GM21423 (cell line): ENCODE results near the gene PACC1.
"Not testable (repeated sequence)": the region's sequence is repeated elsewhere in the genome, so short reads cannot be mapped to it uniquely, and the experiment has no call there.

ENCODE experiments used
- ATAC-seq: cut with Tn5 transposase; IDR thresholded peaks from one replicate; pipeline ENCODE4 v1.9.1; 2021; ENCODE audit warnings: mild to moderate bottlenecking, moderate library complexity; ENCODE audit not compliant: unreplicated experiment

PACC1 gene

GRCh38 chr1:212344905-212345304 lies 69.8 kb downstream of the PACC1 start:
- ATAC-seq: no peak

DNA sequence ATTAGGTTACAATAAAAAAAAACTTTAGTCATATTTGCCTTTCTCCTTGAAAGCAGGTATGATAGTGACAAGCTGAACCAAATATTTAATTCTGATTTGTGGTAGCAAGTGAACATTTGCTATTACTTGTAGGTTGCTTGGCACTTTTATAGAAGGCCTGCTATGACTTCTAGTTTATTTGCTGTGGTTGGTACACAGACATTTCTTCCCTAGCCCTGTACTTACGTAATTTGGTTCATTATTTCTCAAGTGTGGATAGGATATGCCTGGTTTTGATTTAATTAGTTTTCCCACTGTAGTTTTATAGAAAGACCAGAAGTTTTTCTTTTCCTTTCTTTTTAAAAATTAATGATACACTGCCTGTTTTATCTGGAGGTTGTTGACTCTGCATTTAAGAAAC lies 73.6 kb downstream of the PACC1 start:
- ATAC-seq: no peak

- ATAC-seq: no peak
Measured at GRCh38 chr1:212329105-212329504, 85.6 kb downstream of the PACC1 start.

DNA sequence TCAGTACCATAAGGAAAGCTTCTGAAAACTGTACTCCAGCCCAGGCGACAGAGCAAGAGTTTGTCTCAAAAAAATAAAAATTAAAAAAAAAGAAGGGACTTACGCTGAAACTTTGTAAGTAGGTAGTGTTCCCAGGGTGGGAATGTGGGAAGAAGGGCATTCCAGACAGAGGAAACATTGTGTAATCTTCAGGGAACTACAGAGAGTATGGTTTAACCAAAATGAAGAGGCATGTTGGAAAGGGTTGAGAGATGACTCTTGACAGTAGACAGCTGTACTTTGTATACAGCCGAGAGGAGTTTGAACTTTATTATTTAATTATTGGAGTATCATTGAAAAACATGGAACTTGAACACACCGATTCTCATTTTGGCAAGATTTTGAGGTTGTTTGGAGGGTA lies 86.4 kb downstream of the PACC1 start:
- ATAC-seq: no peak

DNA sequence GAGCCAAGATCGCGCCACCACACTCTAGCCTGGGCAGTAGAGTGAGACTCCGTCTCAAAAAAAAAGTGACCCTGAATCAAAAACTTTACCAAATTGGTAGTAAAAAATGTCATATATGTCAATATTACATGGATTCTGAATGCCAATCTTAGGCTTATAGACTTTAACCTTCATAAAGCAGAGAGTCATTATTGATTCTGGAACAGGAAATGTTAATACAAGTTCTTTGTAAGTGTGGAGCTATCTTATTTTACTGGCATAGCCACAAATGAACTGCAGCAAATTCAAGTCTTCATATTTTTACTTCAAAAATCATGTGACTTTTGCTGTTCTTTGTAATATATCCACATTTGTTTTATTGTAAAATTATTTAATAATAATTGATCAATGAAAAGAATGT lies 88.1 kb downstream of the PACC1 start:
- no peak for ATAC-seq

- no peak for ATAC-seq
Measured at GRCh38 chr1:212323066-212323465, 91.6 kb downstream of the PACC1 start.

GRCh38 chr1:212321031-212321430 lies 93.7 kb downstream of the PACC1 start:
- ATAC-seq: not testable (repeated sequence)

DNA sequence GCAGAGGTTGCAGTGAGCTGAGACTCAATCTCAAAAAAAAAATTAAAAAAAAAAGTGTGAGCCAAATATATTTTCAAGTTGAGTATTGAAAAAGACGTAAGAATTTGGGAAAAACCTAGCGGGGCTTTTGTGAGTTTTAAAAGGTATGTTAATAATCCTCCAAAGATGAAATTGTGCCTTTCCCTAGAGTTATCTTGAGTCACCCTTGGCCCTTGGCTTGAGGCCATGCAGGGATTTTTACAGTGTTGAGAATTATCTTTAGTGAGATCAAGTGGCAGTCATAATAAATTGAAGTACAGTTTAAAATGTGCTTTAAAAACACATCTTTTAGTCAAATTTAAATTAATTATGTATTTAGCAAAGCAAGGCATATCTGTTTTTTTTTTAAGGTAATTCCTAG lies 96.8 kb downstream of the PACC1 start:
- no peak for ATAC-seq

GRCh38 chr1:212315907-212316306 lies 98.8 kb downstream of the PACC1 start:
- no peak for ATAC-seq

DNA sequence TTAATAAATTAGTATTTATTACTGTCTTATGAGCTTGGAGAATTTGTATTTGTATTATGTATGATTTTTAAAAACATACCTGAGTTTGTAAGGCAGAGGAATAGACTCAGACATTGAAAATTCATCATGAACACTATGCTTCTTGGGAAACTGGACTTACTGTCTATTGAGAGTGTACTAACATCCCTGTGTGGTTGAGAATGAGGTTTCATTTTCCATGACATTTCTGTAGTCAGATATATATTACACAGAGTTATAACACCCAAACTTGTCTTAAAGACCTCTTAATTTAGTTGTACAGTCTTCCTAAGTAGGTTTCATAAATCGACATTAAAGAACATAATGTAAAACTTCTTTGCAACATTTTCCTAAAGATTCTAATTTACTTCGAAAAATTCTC lies 99.5 kb downstream of the PACC1 start:
- no peak for ATAC-seq
